Measurements from ENCODE around the gene MAGEA11.
"Not testable (repeated sequence)": the region's sequence is repeated elsewhere in the genome, so short reads cannot be mapped to it uniquely, and the experiment has no call there.

MAGEA11 gene

GRCh38 chrX:149699761-149700160, 12.1 kb upstream of the MAGEA11 start:
- no peak overlapping the region for H3K27ac ChIP-seq (ENCODE audit: low read depth, low read length)
- H3K9ac ChIP-seq (ENCODE audit: low read length) = no peak overlapping the region
- no peaks in the 10 kb centered on the region for H3K27me3 ChIP-seq (ENCODE audit: control insufficient read depth, insufficient read depth, low read length)
- no peaks in the 10 kb centered on the region for H3K4me1 ChIP-seq (ENCODE audit: control insufficient read depth, insufficient read depth, low read length)
- H3K4me3 ChIP-seq (ENCODE audit: low read length) = no peak overlapping the region
- H3K36me3 ChIP-seq (ENCODE audit: control insufficient read depth, insufficient read depth, low read length) = no peaks in the 10 kb centered on the region

DNA sequence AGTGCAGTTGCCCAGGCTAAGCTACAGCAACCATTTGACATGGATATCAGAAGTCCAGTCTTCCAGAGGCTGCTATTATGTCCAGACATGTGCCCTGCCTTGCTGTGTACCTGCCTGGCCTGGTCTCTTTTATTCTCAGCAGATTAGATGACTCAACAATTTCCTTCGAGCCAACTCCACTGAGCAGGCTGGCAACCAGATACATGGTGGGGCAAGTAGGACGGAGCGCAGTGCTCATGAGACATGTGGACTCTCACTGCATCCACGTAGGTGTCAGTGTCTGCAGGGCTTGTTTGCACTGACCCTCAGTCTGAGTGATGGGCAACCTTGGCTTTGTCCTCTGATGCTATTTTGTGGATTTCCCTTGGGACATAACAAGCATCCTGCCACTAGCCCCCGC, 7.2 kb upstream of the MAGEA11 start:
- Histone ChIP-seq H3K27ac (ENCODE audit: low read depth, low read length) (no peak overlapping the region), H3K4me1 (ENCODE audit: control insufficient read depth, insufficient read depth, low read length) (no peaks in the 10 kb centered on the region), H3K27me3 (ENCODE audit: control insufficient read depth, insufficient read depth, low read length) (no peaks in the 10 kb centered on the region), H3K4me3 (ENCODE audit: low read length) (no peak overlapping the region), H3K9ac (ENCODE audit: low read length) (no peak overlapping the region), H3K36me3 (ENCODE audit: control insufficient read depth, insufficient read depth, low read length) (no peaks in the 10 kb centered on the region)

DNA sequence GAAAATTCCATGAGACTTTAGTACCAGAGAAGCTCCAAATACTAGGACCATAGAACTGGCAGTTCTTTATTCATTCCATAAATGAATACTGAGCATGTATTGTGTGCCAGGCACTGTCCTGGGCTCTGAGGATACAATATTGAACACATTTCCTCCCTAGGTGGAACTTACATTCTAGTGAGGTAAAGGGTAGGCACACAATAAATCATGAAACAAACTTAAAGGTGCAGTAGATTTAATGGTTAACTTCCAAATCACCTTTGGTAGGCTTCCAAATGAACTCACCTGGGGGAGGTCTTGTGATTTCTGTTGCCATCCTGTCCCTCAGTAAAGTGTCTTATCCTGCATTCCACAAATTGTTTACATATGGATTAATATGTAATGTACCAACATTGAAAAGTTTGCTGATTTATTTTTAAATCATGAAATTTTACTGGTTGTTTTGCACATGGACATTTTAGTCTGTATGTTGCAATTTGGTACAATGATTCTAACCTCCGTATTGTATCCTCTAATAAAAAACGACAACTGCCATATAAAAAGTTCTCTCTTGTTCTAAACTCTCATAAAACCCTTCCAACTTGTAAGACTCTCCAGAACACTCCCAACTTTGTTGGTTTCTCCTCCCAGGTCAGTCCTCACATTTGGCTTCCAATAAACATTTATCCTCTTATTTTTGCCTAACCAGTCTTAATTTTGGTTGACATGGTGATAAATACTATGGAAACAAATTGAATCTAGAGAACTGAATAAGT, 4.5 kb upstream of the MAGEA11 start:
- Histone ChIP-seq H3K36me3 (ENCODE audit: control insufficient read depth, insufficient read depth, low read length) (no peaks in the 10 kb centered on the region), H3K27ac (ENCODE audit: low read depth, low read length) (no peak overlapping the region), H3K27me3 (ENCODE audit: control insufficient read depth, insufficient read depth, low read length) (no peaks in the 10 kb centered on the region), H3K4me1 (ENCODE audit: control insufficient read depth, insufficient read depth, low read length) (no peaks in the 10 kb centered on the region), H3K4me3 (ENCODE audit: low read length) (no peak overlapping the region), H3K9ac (ENCODE audit: low read length) (no peak overlapping the region)

DNA sequence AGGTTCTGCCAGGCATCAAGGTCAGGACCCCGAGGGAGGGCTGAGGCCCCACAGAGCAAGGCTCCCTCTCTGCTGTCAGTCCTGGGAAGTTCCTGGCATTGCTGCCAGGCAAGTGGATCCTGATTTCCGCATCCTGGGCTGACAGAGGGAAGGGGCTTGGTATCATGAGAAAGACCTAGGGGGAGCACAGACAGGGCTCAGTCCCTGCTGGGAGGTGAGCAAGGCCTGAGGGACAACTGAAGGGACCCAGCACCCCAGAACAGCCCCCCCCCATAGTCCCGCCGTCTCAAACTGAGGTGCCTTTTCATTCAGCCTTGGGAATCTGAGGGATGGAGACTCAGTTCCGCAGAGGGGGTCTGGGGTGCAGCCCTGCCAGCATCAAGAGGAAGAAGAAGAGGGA, 971 bp downstream of the MAGEA11 start:
- Histone ChIP-seq H3K27me3 (ENCODE audit: control insufficient read depth, insufficient read depth, low read length) (no peaks in the 10 kb centered on the region), H3K4me1 (ENCODE audit: control insufficient read depth, insufficient read depth, low read length) (no peaks in the 10 kb centered on the region), H3K9ac (ENCODE audit: low read length) (no peak overlapping the region), H3K4me3 (ENCODE audit: low read length) (no peak overlapping the region), H3K36me3 (ENCODE audit: control insufficient read depth, insufficient read depth, low read length) (no peaks in the 10 kb centered on the region), H3K27ac (ENCODE audit: low read depth, low read length) (no peak overlapping the region)

DNA sequence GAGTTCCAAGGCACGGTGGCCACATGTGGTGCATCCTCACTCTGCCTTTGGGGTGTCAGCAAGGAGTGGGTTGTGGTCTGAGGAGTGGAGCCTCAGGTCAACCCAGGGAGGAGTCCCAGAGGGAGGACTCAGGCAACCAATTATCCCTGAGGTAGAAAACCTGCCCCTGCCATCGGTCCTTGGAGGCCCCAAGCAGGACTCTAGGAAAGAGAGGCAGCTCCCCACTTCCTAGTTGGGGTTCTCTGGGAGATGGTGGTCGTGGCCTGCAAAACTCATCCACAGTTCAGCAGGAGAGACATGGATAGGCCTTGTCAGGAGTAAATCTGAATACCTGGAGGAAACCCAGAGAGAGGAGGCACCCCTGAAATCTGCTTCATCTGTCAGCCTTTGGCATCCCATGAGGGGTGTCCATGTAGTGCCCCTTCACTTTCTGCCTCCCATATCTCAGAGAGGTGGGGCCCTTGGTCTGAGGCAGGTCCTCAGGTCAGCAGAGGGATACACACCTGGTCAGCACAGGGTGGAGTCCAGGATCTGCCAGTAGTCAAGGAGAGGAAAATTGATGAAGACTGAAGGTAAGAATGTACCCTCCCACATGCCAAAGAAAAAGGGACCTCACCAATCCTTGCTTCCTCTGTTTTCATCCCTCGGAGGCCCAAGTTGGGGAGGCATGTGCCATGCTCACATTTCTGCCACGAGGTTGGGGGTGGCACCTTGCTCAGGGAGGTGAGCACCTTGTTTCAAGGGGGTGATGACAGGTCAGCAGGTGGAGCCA, 1.6 kb downstream of the MAGEA11 start:
- Histone ChIP-seq H3K36me3 (ENCODE audit: control insufficient read depth, insufficient read depth, low read length) (no peaks in the 10 kb centered on the region), H3K27ac (ENCODE audit: low read depth, low read length) (no peak overlapping the region), H3K4me3 (ENCODE audit: low read length) (no peak overlapping the region), H3K9ac (ENCODE audit: low read length) (no peak overlapping the region), H3K4me1 (ENCODE audit: control insufficient read depth, insufficient read depth, low read length) (no peaks in the 10 kb centered on the region), H3K27me3 (ENCODE audit: control insufficient read depth, insufficient read depth, low read length) (no peaks in the 10 kb centered on the region)

GRCh38 chrX:149715468-149715867, 3.6 kb downstream of the MAGEA11 start:
- H3K4me1 ChIP-seq (ENCODE audit: control insufficient read depth, insufficient read depth, low read length) = no peaks in the 10 kb centered on the region
- no peak overlapping the region for H3K27ac ChIP-seq (ENCODE audit: low read depth, low read length)
- H3K27me3 ChIP-seq (ENCODE audit: control insufficient read depth, insufficient read depth, low read length) = no peaks in the 10 kb centered on the region
- H3K9ac ChIP-seq (ENCODE audit: low read length) = no peak overlapping the region
- H3K4me3 ChIP-seq (ENCODE audit: low read length) = no peak overlapping the region
- H3K36me3 ChIP-seq (ENCODE audit: control insufficient read depth, insufficient read depth, low read length) = no peaks in the 10 kb centered on the region

- Histone ChIP-seq H3K27ac (ENCODE audit: low read depth, low read length) (no peak overlapping the region), H3K27me3 (ENCODE audit: control insufficient read depth, insufficient read depth, low read length) (no peaks in the 10 kb centered on the region), H3K4me1 (ENCODE audit: control insufficient read depth, insufficient read depth, low read length) (no peaks in the 10 kb centered on the region), H3K9ac (ENCODE audit: low read length) (no peak overlapping the region), H3K36me3 (ENCODE audit: control insufficient read depth, insufficient read depth, low read length) (no peaks in the 10 kb centered on the region), H3K4me3 (ENCODE audit: low read length) (no peak overlapping the region)
Measured at GRCh38 chrX:149716632-149717031, 4.8 kb downstream of the MAGEA11 start.

DNA sequence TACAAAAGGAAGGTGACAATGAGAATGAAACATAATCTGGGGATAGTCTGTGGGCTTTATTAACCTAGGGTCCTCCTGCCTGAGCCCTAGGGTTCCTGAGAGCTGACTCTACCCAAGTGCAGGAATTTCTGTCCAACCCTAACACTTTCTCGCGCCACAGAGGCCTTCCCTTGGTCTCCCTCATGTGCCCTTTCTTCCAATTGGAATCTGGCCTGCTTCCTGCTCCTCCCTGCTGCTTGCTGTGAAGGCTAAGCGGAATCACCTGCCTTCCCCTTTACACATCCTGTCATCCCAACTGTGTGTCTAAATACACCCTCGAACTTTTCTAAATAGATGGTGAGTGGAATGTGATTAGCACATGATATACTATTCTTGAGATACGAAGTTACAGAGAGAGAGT, 5.9 kb downstream of the MAGEA11 start:
- Histone ChIP-seq H3K27me3 (ENCODE audit: control insufficient read depth, insufficient read depth, low read length) (no peaks in the 10 kb centered on the region), H3K4me3 (ENCODE audit: low read length) (no peak overlapping the region), H3K27ac (ENCODE audit: low read depth, low read length) (no peak overlapping the region), H3K36me3 (ENCODE audit: control insufficient read depth, insufficient read depth, low read length) (no peaks in the 10 kb centered on the region), H3K9ac (ENCODE audit: low read length) (no peak overlapping the region), H3K4me1 (ENCODE audit: control insufficient read depth, insufficient read depth, low read length) (no peaks in the 10 kb centered on the region)

- H3K4me3 ChIP-seq (ENCODE audit: low read length) = no peak overlapping the region
- no peaks in the 10 kb centered on the region for H3K36me3 ChIP-seq (ENCODE audit: control insufficient read depth, insufficient read depth, low read length)
- no peaks in the 10 kb centered on the region for H3K4me1 ChIP-seq (ENCODE audit: control insufficient read depth, insufficient read depth, low read length)
- H3K9ac ChIP-seq (ENCODE audit: low read length) = no peak overlapping the region
- H3K27ac ChIP-seq (ENCODE audit: low read depth, low read length) = no peak overlapping the region
- H3K27me3 ChIP-seq (ENCODE audit: control insufficient read depth, insufficient read depth, low read length) = no peaks in the 10 kb centered on the region
Measured at GRCh38 chrX:149718757-149719156, 6.9 kb downstream of the MAGEA11 start.

DNA sequence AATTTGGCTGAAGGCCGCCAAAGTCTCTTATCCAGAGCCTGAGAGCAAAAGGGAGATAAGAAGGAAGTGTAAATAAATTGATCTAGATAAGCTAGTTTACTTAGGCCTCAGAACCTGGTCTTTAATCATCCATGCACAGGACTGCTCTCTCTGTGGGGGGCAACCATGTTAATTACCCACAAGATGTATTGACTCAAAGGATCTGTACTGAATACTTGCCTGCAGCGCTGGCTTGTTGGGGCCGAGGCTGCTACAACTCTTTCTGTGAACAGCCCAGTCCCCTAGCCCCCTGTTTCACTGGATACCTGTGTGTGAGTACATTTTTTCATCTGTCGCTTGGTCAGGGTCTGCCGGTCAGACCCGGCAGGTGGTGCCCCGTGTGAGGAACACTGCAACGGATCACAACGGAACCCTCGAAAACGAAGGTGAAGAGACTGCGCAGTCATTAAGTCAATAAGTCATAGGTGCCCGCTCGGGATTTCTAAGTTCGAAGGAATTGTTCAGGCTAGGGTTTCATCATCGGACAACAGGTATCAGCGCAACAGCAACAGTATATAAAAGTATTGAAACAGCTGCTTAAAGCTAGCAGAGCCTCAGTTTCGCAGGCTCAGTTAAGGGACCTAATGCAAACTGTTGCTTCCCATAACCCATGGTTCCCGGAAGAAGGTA, 8.3 kb downstream of the MAGEA11 start:
- Histone ChIP-seq H3K27ac (ENCODE audit: low read depth, low read length) (no peak overlapping the region), H3K36me3 (ENCODE audit: control insufficient read depth, insufficient read depth, low read length) (no peaks in the 10 kb centered on the region), H3K9ac (ENCODE audit: low read length) (no peak overlapping the region), H3K27me3 (ENCODE audit: control insufficient read depth, insufficient read depth, low read length) (no peaks in the 10 kb centered on the region), H3K4me1 (ENCODE audit: control insufficient read depth, insufficient read depth, low read length) (no peaks in the 10 kb centered on the region), H3K4me3 (ENCODE audit: low read length) (no peak overlapping the region)

DNA sequence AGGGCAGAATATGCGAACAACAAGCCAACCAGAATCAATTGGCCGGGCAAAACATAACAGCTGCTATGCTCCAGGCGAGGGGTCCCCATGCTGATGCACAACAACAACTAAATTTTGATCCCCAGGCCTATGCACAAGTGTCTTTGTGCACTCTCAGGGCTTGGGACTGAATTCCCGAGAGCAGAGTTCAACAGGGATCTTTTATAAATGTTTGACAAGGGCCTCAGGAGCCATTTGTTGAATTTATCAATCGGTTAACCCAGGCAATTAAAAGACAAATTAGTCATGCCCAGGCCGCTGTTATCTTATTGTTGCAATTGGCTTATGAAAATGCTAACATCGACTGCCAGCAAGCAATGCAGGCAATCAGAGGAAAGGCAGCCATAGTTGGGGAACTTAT, 9.4 kb downstream of the MAGEA11 start:
- not testable (repeated sequence) for H3K36me3 ChIP-seq (ENCODE audit: control insufficient read depth, insufficient read depth, low read length); H3K9ac ChIP-seq (ENCODE audit: low read length); H3K27ac ChIP-seq (ENCODE audit: low read depth, low read length); H3K27me3 ChIP-seq (ENCODE audit: control insufficient read depth, insufficient read depth, low read length); H3K4me1 ChIP-seq (ENCODE audit: control insufficient read depth, insufficient read depth, low read length); H3K4me3 ChIP-seq (ENCODE audit: low read length)

DNA sequence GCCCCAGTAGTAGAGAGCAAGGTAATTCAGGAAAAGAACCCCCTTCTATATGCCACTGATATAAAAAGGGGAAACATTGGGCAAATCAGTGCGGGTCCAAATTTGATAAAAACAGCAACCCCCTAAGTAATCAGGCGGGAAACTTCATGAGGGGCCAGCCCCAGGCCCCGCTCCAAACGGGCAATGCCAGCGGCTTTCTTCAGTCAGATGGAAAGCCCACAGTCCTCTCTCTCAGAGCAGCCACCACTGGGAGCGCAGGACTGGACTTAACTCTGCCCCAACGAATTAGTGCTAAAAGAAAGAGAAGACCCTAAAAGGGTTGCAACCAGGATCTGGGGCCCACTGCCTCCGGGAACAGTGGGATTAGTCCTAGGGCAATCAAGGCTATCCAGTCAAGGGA, 9.9 kb downstream of the MAGEA11 start:
- Histone ChIP-seq H3K9ac (ENCODE audit: low read length) (no peak overlapping the region), H3K36me3 (ENCODE audit: control insufficient read depth, insufficient read depth, low read length) (no peaks in the 10 kb centered on the region), H3K27ac (ENCODE audit: low read depth, low read length) (no peak overlapping the region), H3K27me3 (ENCODE audit: control insufficient read depth, insufficient read depth, low read length) (no peaks in the 10 kb centered on the region), H3K4me3 (ENCODE audit: low read length) (no peak overlapping the region), H3K4me1 (ENCODE audit: control insufficient read depth, insufficient read depth, low read length) (no peaks in the 10 kb centered on the region)
